Colonic mucosa (tissue), 4 donors: ENCODE results near the gene DND1. TPM values are rescaled to one million over a fixed set of nuclear protein-coding genes. Genes with fewer than 3 reads are reported as not detected.
"Not testable (repeated sequence)": the region's sequence is repeated elsewhere in the genome, so short reads cannot be mapped to it uniquely, and the experiment has no call there.

Experiments
- DNase-seq: peaks from one replicate; pipeline ENCODE4 v3.0.0-alpha.2; 2020
- H3K27ac ChIP-seq: fragments of 200-600 bp; one replicate; pipeline ENCODE4 v1.8.0; 2021
- H3K27me3 ChIP-seq: fragments of 200-600 bp; one replicate; pipeline ENCODE4 v1.8.0; 2021
- H3K36me3 ChIP-seq: fragments of 200-600 bp; one replicate; pipeline ENCODE4 v1.8.0; 2021
- H3K4me1 ChIP-seq: fragments of 200-600 bp; one replicate; pipeline ENCODE4 v1.8.0; 2021; ENCODE audit warnings: mild to moderate bottlenecking
- H3K4me3 ChIP-seq: fragments of 200-600 bp; one replicate; pipeline ENCODE4 v1.8.0; 2021
- H3K9ac ChIP-seq, 2 donors: one replicate each; pipeline ENCODE4 v1.7.0; 2013; ENCODE audit warnings: control low read depth in 2 of 2, low read depth in 2 of 2, low read length in 2 of 2
- H3K9me3 ChIP-seq: fragments of 200-600 bp; one replicate; pipeline ENCODE4 v1.8.0; 2021
- intact Hi-C: fragments of 100-400 bp; cut with DNase I; formaldehyde crosslinking; loops from one replicate; pipeline ENCODE4 v1.14.1; 2022
- total RNA-seq, 2 donors: library from RNA; stranded (reverse); fragmentation: NEBNext Ultra II Directional in 1 of 2; extraction: Animal tissue kit (Norgen Biotek cat#: 25700) in 1 of 2; gene quantifications; one replicate each; pipeline ENCODE4 v1.2.1, GENCODE V29; 2021
- TF ChIP-seq, protein P1 (sequence below): fragments of 200-600 bp; IDR thresholded peaks from one replicate; pipeline ENCODE4 v1.8.0; 2022; ENCODE audit warnings: antibody characterized with exemption, mild to moderate bottlenecking
- donor health status: healthy.
- donor health status: DM: no; HTN: no; CAD: no.
- donor health status: DM: no; HTN: no; CAD: no.

Gene DND1
- total RNA-seq, 2 donors from 2014 or later: 0.16 to 0.89 TPM

GRCh38 chr5:140664359-140665119 lies 8.8 kb downstream of the DND1 start, which contains the start of gene WDR55:
Gene WDR55, plus strand, starts transcription at chr5:140664904. Its CDS starts 9 bp downstream, at chr5:140664913.
- H3K36me3 ChIP-seq: peaks cover 10% of the 10 kb centered on the region
- no peaks in the 10 kb centered on the region for H3K27me3 ChIP-seq
- peak within 1 kb of the TSS; percentile 97 for H3K27ac ChIP-seq
- peaks cover 8% of the 10 kb centered on the region for H3K4me1 ChIP-seq
- intact Hi-C loops: loop anchor here (2.0 kb wide), 1 partner anchor 26 kb away; the partner anchor contains the start of genes HARS1 and HARS2
- TF ChIP-seq, protein P1, sequence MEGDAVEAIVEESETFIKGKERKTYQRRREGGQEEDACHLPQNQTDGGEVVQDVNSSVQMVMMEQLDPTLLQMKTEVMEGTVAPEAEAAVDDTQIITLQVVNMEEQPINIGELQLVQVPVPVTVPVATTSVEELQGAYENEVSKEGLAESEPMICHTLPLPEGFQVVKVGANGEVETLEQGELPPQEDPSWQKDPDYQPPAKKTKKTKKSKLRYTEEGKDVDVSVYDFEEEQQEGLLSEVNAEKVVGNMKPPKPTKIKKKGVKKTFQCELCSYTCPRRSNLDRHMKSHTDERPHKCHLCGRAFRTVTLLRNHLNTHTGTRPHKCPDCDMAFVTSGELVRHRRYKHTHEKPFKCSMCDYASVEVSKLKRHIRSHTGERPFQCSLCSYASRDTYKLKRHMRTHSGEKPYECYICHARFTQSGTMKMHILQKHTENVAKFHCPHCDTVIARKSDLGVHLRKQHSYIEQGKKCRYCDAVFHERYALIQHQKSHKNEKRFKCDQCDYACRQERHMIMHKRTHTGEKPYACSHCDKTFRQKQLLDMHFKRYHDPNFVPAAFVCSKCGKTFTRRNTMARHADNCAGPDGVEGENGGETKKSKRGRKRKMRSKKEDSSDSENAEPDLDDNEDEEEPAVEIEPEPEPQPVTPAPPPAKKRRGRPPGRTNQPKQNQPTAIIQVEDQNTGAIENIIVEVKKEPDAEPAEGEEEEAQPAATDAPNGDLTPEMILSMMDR: no peak
- H3K4me3 ChIP-seq: peak within 1 kb of the TSS; percentile 96
- DNase-seq: peak; percentile 99
- H3K9me3 ChIP-seq: no peaks in the 10 kb centered on the region
- peak within 1 kb of the TSS; percentile 80 to 86 for H3K9ac ChIP-seq

DNA sequence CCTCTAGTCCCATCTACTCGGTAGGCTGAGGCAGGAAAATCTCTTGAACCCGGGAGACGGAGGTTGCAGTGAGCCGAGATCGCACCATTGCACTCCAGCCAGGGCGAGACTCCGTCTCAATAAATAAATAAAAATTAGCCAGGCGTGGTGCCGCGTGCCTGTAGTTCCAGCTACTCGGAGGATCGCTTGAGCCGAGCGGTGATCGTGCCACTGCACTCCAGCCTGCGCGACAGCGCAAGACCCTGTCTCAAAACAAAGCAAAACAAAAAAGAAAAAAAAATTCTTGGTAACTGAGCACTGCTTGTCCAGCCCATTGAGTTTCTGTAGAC lies 9.4 kb downstream of the DND1 start:
- peaks cover 8% of the 10 kb centered on the region for H3K4me1 ChIP-seq
- no peak for DNase-seq
- H3K36me3 ChIP-seq: peaks cover 9% of the 10 kb centered on the region
- H3K27me3 ChIP-seq: no peaks in the 10 kb centered on the region
- H3K27ac ChIP-seq: peak overlapping the region; percentile 97
- TF ChIP-seq, protein P1: no peak
- H3K4me3 ChIP-seq: peak overlapping the region; percentile 96
- intact Hi-C loops: loop anchor here (2.0 kb wide), 1 partner anchor 27 kb away; the partner anchor contains the start of genes HARS1 and HARS2
- H3K9me3 ChIP-seq: no peaks in the 10 kb centered on the region
- H3K9ac ChIP-seq: peak overlapping the region; percentile 68 to 86

DNA sequence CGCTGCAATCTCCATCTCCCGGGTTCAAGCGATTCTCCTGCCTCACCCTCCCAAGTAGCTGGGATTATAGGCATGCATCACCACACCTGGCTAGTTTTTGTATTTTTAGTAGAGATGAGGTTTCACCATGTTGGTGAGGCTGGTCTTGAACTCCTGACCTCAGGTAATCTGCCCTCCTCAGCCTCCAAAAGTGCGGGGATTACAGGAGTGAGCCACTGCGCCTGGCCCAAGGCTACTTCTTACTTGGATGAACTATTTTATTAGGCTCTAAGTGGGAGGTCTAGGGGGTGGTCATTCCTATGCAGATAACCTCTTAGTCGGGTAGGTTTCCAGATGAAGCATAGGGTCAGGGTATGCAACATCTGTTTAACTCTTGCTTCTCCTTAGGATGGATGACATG lies 13.0 kb downstream of the DND1 start:
- intact Hi-C loops, H3K9ac ChIP-seq, H3K27me3 ChIP-seq, H3K27ac ChIP-seq, DNase-seq, H3K9me3 ChIP-seq, H3K4me3 ChIP-seq, H3K4me1 ChIP-seq: not testable (repeated sequence)
- H3K36me3 ChIP-seq: peaks cover 31% of the 10 kb centered on the region

DNA sequence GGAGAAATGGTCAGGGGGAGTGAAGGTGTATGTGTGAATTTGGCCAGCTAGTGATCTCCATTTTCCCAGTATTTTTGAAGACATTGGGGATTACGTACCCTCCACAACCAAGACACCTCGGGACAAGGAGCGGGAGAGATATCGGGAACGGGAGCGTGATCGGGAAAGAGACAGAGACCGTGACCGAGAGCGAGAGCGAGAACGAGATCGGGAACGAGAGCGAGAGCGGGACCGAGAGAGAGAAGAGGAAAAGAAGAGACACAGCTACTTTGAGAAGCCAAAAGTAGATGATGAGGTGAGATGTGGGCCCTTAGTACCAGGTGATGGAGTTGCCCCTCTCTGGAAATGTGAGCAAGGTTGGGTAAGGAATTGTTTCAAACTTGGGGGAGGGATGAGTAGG lies 14.5 kb downstream of the DND1 start:
- H3K27ac ChIP-seq: no peak overlapping the region
- H3K36me3 ChIP-seq: peaks cover 38% of the 10 kb centered on the region
- TF ChIP-seq, protein P1: no peak
- H3K4me3 ChIP-seq: no peak overlapping the region
- no peak overlapping the region for H3K9ac ChIP-seq
- DNase-seq: no peak
- intact Hi-C loops: no loop called here
- no peaks in the 10 kb centered on the region for H3K27me3 ChIP-seq
- H3K9me3 ChIP-seq: no peaks in the 10 kb centered on the region
- H3K4me1 ChIP-seq: no peaks in the 10 kb centered on the region

- intact Hi-C loops: loop anchor here (10.0 kb wide), 1 partner anchor 48 kb away; the partner anchor contains the start of genes HARS1 and HARS2
- Histone ChIP-seq H3K27ac (peak overlapping the region; percentile 84), H3K4me3 (peak overlapping the region; percentile 98), H3K9me3 (no peaks in the 10 kb centered on the region), H3K27me3 (no peaks in the 10 kb centered on the region), H3K36me3 (peaks cover 22% of the 10 kb centered on the region), H3K4me1 (peaks cover 11% of the 10 kb centered on the region), H3K9ac (peak overlapping the region; percentile 86 to 96)
- no peak for DNase-seq
- TF ChIP-seq, protein P1: no peak
Measured at GRCh38 chr5:140647042-140647419, 26.3 kb downstream of the DND1 start.

DNA sequence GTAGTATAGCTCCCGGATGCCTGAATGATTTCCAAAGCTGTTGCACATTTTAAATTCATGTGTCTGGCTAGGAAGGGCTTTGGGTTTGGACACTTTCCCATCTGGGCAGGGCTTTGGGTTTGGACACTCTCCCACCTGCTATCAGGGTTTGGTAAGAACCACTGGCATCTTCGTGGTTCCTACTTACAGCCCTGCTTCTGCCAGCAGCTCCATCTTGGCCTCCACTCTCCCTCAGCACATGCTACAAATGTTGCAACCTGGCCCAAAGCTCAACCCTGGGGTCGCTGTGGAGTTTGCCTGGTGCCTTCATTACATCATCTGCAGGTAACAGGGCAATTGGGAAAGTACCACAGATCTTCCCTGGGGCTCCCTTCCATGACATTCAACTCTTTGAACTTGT lies 30.7 kb downstream of the DND1 start:
- intact Hi-C loops: loop anchor here (10.0 kb wide), 1 partner anchor 52 kb away; the partner anchor contains the start of genes HARS1 and HARS2

More for the DNA sequence above, 30.7 kb downstream of the DND1 start:
- peaks cover 10% of the 10 kb centered on the region for H3K36me3 ChIP-seq
- TF ChIP-seq, protein P1: no peak
- peaks cover 8% of the 10 kb centered on the region for H3K4me1 ChIP-seq
- no peak overlapping the region for H3K27ac ChIP-seq
- no peaks in the 10 kb centered on the region for H3K9me3 ChIP-seq
- H3K9ac ChIP-seq: no peak overlapping the region
- no peak for DNase-seq
- no peak overlapping the region for H3K4me3 ChIP-seq
- no peaks in the 10 kb centered on the region for H3K27me3 ChIP-seq
